ENCODE measurements around the gene RAP1A.

Gene RAP1A

DNA sequence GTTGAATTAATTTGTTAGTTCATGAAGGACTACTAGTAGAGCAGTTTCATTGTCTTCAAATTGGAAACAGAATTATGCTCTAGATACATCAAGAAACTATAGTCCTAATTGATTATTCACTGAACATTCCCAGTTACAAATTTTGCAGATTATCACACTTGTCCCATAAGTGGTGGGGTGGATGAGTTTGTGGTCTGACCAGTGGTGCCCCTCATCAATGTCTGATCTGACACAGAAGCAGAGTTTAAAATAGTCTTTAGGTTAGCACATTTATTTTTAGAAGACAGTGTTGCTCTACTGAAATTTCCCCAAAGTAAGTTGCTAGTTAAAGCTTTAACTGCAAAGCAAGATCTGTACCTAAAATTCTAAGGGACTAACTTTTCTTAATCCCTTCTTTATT is 76.7 kb downstream of the RAP1A start:
- TF ChIP-seq GATA2 (IDR thresholded peaks at IDR 0.05; ENCODE audit: low read depth, low read length) (no peak), GATA3 (IDR thresholded peaks at IDR 0.05; ENCODE audit: low read depth, low read length) (no peak)

DNA sequence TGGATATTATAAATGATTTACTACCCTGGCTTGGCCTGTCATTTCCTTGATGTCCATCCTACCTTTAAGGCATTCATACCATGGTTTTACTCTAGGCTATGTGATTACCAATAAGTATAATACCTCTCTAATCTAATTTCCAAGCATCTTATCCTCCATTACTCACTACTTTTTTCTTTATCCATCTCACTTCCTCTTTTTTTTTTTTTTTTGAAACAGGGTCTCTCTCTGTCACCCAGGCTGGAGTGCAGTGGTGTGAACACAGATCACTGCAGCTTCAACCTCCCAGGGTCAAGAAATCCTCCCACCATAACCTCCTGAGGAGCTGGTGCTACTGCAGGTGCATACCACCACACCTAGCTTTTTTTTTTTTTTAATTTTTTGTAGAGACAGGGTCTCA is 79.7 kb downstream of the RAP1A start:
- TF ChIP-seq GATA2 (IDR thresholded peaks at IDR 0.05; ENCODE audit: low read depth, low read length) (no peak), GATA3 (IDR thresholded peaks at IDR 0.05; ENCODE audit: low read depth, low read length) (no peak)

DNA sequence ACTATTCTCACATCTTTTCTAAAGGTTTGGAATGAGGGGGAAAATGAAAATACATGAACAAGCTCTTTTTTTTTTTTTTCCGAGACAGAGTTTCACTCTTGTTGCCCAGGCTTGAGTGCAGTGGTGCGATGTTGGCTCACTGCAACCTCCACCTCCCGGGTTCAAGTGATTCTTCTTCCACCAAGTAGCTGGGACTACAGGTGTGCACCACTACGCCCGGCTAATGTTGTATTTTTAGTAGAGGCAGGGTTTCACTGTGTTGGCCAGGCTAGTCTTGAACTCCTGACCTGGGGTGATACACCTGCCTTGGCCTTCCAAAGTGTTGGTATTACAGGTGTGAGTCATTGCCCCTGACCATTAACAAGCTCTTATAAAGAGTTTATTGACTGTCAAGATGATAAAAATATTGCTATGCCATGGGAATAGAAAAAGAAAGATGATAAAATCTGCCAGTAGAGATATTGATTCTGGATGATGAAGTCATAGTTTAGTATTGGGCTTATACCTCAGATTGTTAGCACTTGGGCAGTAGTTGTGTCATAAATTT is 83.0 kb downstream of the RAP1A start:
- TF ChIP-seq GATA3 (IDR thresholded peaks at IDR 0.05; ENCODE audit: low read depth, low read length) (no peak), GATA2 (IDR thresholded peaks at IDR 0.05; ENCODE audit: low read depth, low read length) (no peak)

DNA sequence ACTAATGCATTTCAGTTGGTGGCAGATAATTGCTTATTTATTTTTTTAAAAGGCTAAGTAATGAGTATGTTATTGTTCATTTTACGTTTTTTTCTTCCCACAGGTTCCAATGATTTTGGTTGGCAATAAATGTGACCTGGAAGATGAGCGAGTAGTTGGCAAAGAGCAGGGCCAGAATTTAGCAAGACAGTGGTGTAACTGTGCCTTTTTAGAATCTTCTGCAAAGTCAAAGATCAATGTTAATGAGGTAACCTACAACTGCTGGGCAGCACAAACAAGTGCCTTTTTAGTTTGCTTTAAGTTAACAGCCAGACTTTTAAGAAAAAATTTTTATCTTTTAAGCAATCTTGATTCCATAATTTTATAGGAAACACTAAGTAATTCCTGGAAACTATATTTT is 84.7 kb downstream of the RAP1A start:
- TF ChIP-seq GATA3 (IDR thresholded peaks at IDR 0.05; ENCODE audit: low read depth, low read length) (no peak), GATA2 (IDR thresholded peaks at IDR 0.05; ENCODE audit: low read depth, low read length) (no peak)

DNA sequence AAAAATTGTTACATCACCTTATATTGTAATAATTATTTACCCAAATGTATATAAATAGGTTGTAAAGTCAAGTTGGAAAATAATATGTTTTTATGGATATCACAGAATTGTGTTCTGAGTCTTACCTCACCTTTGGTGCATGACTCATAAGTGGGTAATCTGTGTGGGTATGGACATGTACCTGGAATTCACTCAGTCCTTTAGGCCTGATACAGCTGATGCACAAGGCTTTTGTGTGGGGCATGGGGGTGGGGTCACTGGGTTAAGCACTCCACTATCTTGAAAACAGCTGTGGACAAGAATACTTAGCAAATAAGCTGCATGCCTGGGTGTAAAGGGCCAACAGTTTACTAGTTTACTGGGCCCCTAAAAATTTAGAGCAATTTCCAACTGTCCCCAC is 85.2 kb downstream of the RAP1A start:
- TF ChIP-seq GATA3 (IDR thresholded peaks at IDR 0.05; ENCODE audit: low read depth, low read length) (no peak), GATA2 (IDR thresholded peaks at IDR 0.05; ENCODE audit: low read depth, low read length) (no peak)

DNA sequence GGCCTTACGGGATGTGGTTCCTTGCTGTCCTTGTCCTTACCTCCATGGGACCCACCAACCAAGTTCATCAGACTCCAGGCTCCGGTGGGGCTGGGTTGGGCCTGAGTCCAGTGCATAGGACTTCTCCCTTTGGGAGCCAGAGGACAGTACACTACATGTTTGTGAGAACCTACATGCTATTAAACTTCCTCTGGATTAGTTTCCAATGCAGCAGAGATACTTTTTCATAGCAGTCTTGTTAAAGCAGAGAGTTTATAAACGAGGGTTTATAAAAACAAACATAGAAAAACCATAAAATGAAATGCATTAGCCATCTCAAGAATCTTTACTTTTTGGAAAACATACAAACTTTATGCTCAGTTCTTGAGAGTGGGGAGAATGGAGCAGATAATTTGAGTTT is 86.3 kb downstream of the RAP1A start:
- TF ChIP-seq GATA2 (IDR thresholded peaks at IDR 0.05; ENCODE audit: low read depth, low read length) (no peak), GATA3 (IDR thresholded peaks at IDR 0.05; ENCODE audit: low read depth, low read length) (no peak)

DNA sequence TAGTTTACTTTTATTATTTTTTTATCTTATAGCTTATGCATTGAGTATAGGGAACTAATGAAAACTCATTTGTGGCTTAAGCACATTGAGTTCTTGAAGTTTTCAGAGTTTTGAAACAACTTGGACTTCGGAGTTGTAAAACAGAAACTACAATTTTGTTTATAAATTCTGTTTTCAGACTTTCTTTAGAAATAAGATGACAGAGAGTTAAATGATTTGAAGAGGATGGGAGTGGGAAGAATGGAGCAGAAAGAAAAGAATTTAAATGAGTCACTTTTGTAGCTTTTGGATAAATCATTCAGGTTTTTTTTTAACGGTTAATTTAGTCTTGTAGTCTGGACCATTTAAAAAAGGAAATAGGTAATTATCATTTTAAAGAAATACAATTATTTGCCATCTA is 87.3 kb downstream of the RAP1A start:
- TF ChIP-seq GATA3 (IDR thresholded peaks at IDR 0.05; ENCODE audit: low read depth, low read length) (no peak), GATA2 (IDR thresholded peaks at IDR 0.05; ENCODE audit: low read depth, low read length) (no peak)

DNA sequence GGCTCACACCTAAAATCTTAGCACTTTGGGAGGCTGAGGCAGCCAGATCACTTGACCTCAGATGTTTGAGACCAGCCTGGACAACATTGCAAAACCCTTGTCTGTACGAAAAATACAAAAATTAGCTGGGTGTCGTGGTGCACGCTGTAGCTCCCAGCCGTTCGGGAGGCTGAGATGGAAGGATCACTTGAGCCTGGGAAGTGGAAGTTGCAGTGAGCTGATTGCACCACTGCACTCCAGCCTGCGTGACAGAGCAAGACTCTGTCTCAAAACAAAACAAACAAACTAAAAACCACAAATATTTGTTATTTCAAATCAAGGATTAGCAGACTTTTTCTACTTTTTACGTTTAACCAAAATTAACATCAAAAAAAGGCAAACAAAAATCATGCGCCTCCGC is 88.3 kb downstream of the RAP1A start:
- TF ChIP-seq GATA2 (IDR thresholded peaks at IDR 0.05; ENCODE audit: low read depth, low read length) (no peak), GATA3 (IDR thresholded peaks at IDR 0.05; ENCODE audit: low read depth, low read length) (no peak)

DNA sequence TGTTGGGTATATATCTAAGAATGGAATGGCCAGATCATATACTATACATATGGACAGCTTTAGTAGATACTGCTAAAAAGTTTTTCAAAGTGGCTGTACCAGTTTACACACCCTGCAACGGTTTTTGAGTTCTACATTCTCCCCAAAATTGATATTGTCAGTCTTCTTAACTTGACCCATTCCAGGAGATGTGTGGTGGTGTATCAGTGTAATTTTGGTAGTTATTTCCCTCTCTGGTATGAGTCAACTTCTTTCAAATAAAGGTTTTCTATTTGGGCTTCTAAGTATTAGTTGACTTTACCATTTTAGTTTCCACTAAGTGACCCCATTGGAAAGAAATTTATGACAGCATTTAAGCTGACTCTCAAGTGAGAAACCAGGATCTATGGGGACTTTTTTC is 90.4 kb downstream of the RAP1A start:
- TF ChIP-seq GATA3 (IDR thresholded peaks at IDR 0.05; ENCODE audit: low read depth, low read length) (no peak), GATA2 (IDR thresholded peaks at IDR 0.05; ENCODE audit: low read depth, low read length) (no peak)

DNA sequence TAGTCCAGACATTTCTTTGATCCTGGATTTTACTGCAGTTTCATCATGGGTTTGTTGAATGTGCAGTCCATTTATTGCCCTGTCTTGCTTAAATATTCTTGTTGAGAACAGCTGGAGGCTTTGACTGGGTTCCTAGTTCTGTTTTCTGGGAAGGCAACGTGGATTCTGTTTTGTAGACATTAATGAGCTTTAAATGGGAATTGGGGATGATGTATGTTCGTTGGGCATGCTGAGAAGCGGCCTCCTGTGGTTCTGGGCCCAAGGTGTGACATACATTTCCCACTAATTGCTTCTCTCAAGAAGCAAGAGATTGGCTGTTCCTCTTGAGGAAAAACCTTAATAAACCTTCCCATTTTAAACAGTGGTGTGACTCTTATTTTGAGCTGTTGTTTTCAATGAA is 96.7 kb downstream of the RAP1A start:
- TF ChIP-seq GATA2 (IDR thresholded peaks at IDR 0.05; ENCODE audit: low read depth, low read length), result no peak
- no peak for TF ChIP-seq GATA3 (IDR thresholded peaks at IDR 0.05; ENCODE audit: low read depth, low read length)

DNA sequence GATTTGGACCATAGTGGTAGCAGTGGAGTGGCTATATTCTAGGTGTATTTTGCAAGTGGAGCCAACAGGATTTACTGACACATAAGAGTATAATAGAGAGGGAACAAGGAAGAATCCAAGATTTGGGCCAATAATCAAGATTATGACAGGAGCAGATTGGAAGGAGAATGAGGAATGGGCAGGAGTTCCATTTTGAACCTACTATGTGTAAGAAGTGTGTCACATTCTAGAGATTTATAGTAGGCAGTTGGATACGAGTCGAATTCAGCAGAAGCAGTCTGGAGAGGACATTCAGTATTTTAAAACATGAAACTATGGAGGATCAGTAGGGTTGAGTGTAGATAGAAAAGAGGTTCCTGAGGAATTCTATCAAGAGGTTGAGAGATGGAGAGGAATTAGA is 97.9 kb downstream of the RAP1A start:
- TF ChIP-seq GATA3 (IDR thresholded peaks at IDR 0.05; ENCODE audit: low read depth, low read length), result no peak
- no peak for TF ChIP-seq GATA2 (IDR thresholded peaks at IDR 0.05; ENCODE audit: low read depth, low read length)

DNA sequence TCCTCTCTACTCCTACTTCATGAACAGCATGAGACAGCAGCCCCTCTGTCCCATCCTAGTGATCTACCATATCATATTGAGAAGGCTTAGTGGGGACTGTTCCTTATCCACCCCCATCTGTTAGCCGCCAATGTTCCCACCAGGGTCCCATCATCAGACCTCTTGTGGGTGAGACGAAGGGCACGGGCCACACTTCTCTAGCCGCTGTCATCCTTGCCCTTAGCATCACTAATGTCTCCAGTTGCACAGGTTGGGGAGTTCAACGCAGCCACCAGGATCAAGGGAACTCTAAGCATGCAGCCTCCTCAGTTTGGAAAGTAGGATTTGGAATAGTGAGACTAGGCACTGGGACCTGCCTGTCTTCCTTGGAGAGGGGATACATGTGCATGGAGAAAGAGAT is 99.5 kb downstream of the RAP1A start:
- TF ChIP-seq GATA3 (IDR thresholded peaks at IDR 0.05; ENCODE audit: low read depth, low read length) (no peak), GATA2 (IDR thresholded peaks at IDR 0.05; ENCODE audit: low read depth, low read length) (no peak)

DNA sequence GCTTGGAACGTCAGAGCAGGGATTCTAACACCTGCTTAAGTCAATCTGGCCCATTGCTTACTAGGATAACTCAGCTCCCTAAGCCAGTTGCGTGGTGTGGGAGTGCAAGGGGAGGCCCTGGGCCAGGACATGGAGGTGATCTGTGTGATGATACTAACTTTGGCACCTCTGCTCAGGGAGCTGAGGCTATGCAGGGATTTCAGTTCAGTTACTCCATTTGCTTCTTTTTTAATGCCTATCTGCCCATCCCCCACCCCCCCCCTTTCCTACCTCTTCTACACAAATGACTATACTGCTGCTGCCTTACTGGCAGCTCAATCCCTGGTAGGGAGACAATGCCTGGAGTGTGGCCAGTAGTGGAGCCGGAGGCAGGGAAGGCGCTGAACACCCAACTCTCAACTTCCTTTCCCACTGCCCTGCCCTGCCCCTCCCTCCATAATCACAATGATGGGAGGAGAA is 100.1 kb downstream of the RAP1A start:
- TF ChIP-seq GATA3 (IDR thresholded peaks at IDR 0.05; ENCODE audit: low read depth, low read length) (no peak), GATA2 (IDR thresholded peaks at IDR 0.05; ENCODE audit: low read depth, low read length) (no peak)

DNA sequence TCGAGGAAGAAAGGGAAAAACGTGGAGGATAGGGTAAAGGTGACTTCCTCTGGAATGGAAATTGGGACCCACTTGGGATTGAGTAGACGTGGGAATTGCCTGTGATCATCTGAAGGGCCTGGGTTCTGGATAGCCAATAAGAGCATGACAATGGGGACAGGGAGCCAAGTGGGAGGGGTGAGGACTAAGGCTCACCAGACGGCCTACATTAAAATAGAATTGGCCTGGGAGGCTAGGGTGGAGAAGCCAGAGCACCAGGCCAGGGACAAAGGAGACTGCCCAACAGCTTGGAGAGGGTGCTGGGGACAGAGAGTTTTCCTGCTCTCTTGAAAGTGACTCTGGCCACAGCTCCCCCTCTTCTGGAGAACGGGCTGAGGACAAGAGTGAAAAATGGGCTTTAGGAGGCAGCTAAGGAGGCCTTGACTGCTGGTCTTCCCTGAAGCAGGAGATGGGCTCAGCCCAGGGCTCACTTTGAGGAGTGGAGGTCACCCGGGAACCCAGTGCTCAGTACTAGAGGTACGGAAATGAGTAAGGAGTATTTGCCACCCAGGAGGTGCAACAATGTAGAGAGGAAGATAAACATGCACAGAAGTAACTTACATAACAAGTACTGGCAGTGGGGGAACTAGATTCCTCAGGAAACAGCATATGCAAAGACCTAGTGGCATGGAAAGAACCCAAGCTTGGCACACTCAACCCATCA is 100.8 kb downstream of the RAP1A start:
- TF ChIP-seq GATA3 (IDR thresholded peaks at IDR 0.05; ENCODE audit: low read depth, low read length), result no peak
- TF ChIP-seq GATA2 (IDR thresholded peaks at IDR 0.05; ENCODE audit: low read depth, low read length), result no peak

DNA sequence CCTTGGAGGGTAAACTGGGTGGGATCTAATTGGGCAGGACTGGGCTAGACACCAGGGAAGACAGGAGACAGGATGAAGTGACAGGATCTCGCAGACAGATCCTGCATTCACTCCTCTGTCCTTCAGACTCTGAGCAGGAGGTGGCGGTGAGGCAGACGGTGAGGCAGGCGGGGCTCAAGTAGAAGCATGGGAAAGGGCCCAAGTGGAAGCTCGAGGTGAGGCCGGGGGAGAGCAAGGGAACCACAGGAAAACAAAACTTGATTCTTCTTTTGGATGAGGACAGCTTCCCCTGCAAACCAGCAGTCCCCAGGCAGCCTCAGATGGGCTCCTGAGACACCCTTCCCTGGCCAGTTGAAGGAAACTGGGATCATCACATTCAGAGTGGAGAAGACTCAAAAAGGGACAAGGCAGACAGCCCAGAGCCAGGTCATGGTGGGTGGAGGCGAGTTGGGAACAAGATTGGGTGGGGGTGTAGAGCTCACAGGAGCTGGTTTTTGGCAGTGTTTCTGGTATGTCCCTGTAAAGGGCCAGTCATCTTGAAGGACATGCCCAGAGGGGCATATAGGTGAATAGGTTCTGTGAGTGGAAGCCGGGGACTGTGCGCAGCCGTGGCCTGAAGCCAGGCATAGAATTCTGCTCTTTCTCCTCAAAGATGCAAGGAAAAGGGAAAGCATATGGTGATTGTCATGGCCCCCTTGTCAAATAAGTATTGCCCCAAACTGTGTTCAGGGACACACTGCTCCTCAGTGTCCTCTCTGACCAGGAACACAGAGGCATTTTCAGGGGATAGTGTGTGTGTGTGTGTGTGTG is 101.6 kb downstream of the RAP1A start:
- TF ChIP-seq GATA3 (IDR thresholded peaks at IDR 0.05; ENCODE audit: low read depth, low read length), result no peak
- no peak for TF ChIP-seq GATA2 (IDR thresholded peaks at IDR 0.05; ENCODE audit: low read depth, low read length)
